RWPE1 (cell line): ENCODE measurements around the gene SLC24A4.

Experiments used
- CTCF ChIA-PET: fragments of 350-600 bp; sonication (Branson Sonifier 250); formaldehyde crosslinking; extraction: SDS; loops from one replicate; lab custom pipeline; 2021; lab: Yijun Ruan, JAX
- POLR2A ChIA-PET: fragments of 400-600 bp; formaldehyde crosslinking; extraction: SDS; loops from one replicate; lab custom pipeline; 2020; ENCODE audit warnings: antibody characterized with exemption; ENCODE audit not compliant: low non-redundant PET; lab: Yijun Ruan, JAX
- DNase-seq: peaks from one replicate; pipeline ENCODE4 v3.0.0; 2012; ENCODE audit warnings: low spot score
- H3K27ac ChIP-seq: fragments of 450-650 bp; 2 replicates; pipeline ENCODE4 v1.5.1; 2017
- TF ChIP-seq, protein P1 (sequence below): fragments of 450-650 bp; conservative IDR thresholded peaks from 2 replicates; pipeline ENCODE4 v1.5.1; 2017; ENCODE audit warnings: low read depth, mild to moderate bottlenecking

The SLC24A4 gene

DNA sequence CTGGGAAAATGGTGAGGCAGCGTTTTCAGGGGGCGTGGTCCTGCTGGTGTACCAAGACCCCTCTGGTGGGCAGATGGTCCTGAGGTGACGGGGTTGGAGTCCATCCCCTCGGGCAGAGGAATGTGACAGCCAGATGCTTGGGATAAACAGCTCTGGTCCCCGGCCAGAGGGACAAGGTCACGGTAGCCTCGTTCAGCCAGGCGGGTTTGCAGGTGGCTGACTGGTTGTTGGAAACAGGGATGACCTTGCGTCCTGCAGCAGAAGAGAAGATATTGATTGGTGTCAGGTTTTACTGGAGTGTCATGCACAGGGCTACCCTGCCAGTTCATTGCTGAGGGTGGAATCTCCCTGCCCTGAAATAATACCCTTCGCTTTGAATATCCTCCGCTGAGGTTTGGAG, 43.3 kb downstream of the SLC24A4 start:
- DNase-seq: no peak
- TF ChIP-seq, protein P1, sequence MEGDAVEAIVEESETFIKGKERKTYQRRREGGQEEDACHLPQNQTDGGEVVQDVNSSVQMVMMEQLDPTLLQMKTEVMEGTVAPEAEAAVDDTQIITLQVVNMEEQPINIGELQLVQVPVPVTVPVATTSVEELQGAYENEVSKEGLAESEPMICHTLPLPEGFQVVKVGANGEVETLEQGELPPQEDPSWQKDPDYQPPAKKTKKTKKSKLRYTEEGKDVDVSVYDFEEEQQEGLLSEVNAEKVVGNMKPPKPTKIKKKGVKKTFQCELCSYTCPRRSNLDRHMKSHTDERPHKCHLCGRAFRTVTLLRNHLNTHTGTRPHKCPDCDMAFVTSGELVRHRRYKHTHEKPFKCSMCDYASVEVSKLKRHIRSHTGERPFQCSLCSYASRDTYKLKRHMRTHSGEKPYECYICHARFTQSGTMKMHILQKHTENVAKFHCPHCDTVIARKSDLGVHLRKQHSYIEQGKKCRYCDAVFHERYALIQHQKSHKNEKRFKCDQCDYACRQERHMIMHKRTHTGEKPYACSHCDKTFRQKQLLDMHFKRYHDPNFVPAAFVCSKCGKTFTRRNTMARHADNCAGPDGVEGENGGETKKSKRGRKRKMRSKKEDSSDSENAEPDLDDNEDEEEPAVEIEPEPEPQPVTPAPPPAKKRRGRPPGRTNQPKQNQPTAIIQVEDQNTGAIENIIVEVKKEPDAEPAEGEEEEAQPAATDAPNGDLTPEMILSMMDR: no peak
- ChIA-PET POLR2A (no interaction called here), CTCF (no interaction called here)
- no peak overlapping the region for H3K27ac ChIP-seq

- POLR2A ChIA-PET: no interaction called here
- H3K27ac ChIP-seq: no peak overlapping the region
- no peak for DNase-seq
- CTCF ChIA-PET: no interaction called here
- TF ChIP-seq, protein P1: no peak
Measured at GRCh38 chr14:92368001-92368400, 45.0 kb downstream of the SLC24A4 start.

GRCh38 chr14:92369097-92369496, 46.1 kb downstream of the SLC24A4 start:
- TF ChIP-seq, protein P1: no peak
- ChIA-PET CTCF (no interaction called here), POLR2A (no interaction called here)
- no peak overlapping the region for H3K27ac ChIP-seq
- no peak for DNase-seq

GRCh38 chr14:92372230-92372629, 49.3 kb downstream of the SLC24A4 start:
- no peak for DNase-seq
- H3K27ac ChIP-seq: no peak overlapping the region
- TF ChIP-seq, protein P1: no peak
- POLR2A ChIA-PET: no interaction called here
- CTCF ChIA-PET: interaction anchor here (0.8 kb wide), 1 partner anchor 228 kb away, joined by 4 read pairs; no protein-coding TSS in a partner anchor

GRCh38 chr14:92373336-92373735, 50.4 kb downstream of the SLC24A4 start:
- ChIA-PET POLR2A (no interaction called here), CTCF (no interaction called here)
- DNase-seq: no peak
- TF ChIP-seq, protein P1: no peak
- H3K27ac ChIP-seq: no peak overlapping the region

DNA sequence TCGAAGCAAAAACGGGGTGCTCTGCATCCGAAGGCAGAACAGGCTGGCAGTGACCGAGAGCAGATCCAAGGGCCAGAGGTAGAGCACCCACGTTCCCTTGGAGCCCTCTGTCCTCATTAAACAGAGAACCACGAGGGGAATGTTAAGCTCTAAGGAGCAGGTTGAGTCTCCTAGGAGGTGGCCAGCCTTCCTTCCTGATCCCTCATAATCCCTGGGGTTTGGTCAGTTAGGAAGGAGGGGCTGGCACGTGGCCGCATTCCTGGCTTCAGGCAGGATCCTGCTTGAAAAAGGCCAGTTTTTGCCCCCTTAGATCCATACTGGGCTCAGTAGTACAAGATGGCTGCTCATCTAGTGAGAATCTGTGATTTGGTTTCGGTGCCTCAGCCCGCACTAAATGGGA, 57.2 kb downstream of the SLC24A4 start:
- CTCF ChIA-PET: no interaction called here
- POLR2A ChIA-PET: no interaction called here
- DNase-seq: no peak
- H3K27ac ChIP-seq: no peak overlapping the region
- TF ChIP-seq, protein P1: no peak

- TF ChIP-seq, protein P1: no peak
- CTCF ChIA-PET: no interaction called here
Measured at GRCh38 chr14:92380582-92380981, 57.6 kb downstream of the SLC24A4 start.

More at GRCh38 chr14:92380582-92380981, 57.6 kb downstream of the SLC24A4 start:
- no peak for DNase-seq
- no peak overlapping the region for H3K27ac ChIP-seq
- POLR2A ChIA-PET: no interaction called here
